Breast epithelium (tissue), 4 donors: ENCODE data around the gene KHDC4. TPM values are rescaled to one million over a fixed set of nuclear protein-coding genes. Genes with fewer than 3 reads are reported as not detected.

Source experiments
- DNase-seq, 2 donors: peaks; one replicate each; pipeline ENCODE4 v3.0.0-alpha.2; 2019; ENCODE audit warnings: low spot score in 2 of 2
- H3K27ac ChIP-seq, 2 donors: fragments of 200-600 bp; sonication (generic) in 1 of 2; one replicate each; pipeline ENCODE4 v1.5.1; 2016 to 2019; ENCODE audit warnings: mild to moderate bottlenecking in 1 of 2
- H3K27me3 ChIP-seq, 2 donors: fragments of 200-600 bp; sonication (generic) in 1 of 2; one replicate each; pipeline versions ENCODE4 v1.5.1 to v1.6.0; 2017 to 2019; ENCODE audit warnings: control low read depth in 1 of 2, mild to moderate bottlenecking in 1 of 2
- H3K36me3 ChIP-seq: fragments of 200-600 bp; one replicate; pipeline ENCODE4 v1.5.1; 2019
- H3K4me1 ChIP-seq, 2 donors: fragments of 200-600 bp; sonication (generic); one replicate each; pipeline ENCODE4 v1.5.1; 2016 to 2019; ENCODE audit warnings: control low read depth in 1 of 2
- H3K4me3 ChIP-seq, 3 donors: fragments of 200-600 bp; sonication (generic); 1 replicate in 2 of 3; 2 replicates in 1 of 3; pipeline ENCODE4 v1.5.1; 2016 to 2019; ENCODE audit warnings: mild to moderate bottlenecking in 3 of 3, moderate library complexity in 2 of 3
- H3K9me3 ChIP-seq, 2 donors: fragments of 200-600 bp; sonication (generic) in 1 of 2; one replicate each; pipeline ENCODE4 v1.5.1; 2016 to 2019; ENCODE audit warnings: control low read depth in 1 of 2
- POLR2A ChIP-seq: fragments of 450-650 bp; IDR thresholded peaks from one replicate; pipeline ENCODE4 v1.6.1; 2016; ENCODE audit warnings: antibody characterized with exemption, mild to moderate bottlenecking, moderate library complexity
- POLR2AphosphoS5 ChIP-seq, 3 donors: sonication (generic); formaldehyde crosslinking; IDR thresholded peaks; one replicate each; pipeline ENCODE4 v1.6.1; 2017; ENCODE audit warnings: antibody characterized with exemption in 3 of 3
- intact Hi-C: fragments of 100-400 bp; cut with DNase I; formaldehyde crosslinking; loops from one replicate; pipeline ENCODE4 v1.15.1; 2023; ENCODE audit warnings: low total_unique reads
- total RNA-seq, 3 donors: library from RNA; depleted of rRNA; stranded (reverse); fragments of >200 nt; gene quantifications; one replicate each; pipeline ENCODE4 v1.1.0, GENCODE V29; 2016
- TF ChIP-seq, protein P1 (sequence below), 3 donors: fragments of 450-650 bp; IDR thresholded peaks; one replicate each; pipeline ENCODE4 v1.5.1; 2016 to 2017; ENCODE audit warnings: antibody characterized with exemption in 3 of 3, mild to moderate bottlenecking in 3 of 3, moderate library complexity in 3 of 3

Gene KHDC4
- total RNA-seq = 10 to 100 TPM; 52.0 to 81.5 (median 64.2) TPM

DNA sequence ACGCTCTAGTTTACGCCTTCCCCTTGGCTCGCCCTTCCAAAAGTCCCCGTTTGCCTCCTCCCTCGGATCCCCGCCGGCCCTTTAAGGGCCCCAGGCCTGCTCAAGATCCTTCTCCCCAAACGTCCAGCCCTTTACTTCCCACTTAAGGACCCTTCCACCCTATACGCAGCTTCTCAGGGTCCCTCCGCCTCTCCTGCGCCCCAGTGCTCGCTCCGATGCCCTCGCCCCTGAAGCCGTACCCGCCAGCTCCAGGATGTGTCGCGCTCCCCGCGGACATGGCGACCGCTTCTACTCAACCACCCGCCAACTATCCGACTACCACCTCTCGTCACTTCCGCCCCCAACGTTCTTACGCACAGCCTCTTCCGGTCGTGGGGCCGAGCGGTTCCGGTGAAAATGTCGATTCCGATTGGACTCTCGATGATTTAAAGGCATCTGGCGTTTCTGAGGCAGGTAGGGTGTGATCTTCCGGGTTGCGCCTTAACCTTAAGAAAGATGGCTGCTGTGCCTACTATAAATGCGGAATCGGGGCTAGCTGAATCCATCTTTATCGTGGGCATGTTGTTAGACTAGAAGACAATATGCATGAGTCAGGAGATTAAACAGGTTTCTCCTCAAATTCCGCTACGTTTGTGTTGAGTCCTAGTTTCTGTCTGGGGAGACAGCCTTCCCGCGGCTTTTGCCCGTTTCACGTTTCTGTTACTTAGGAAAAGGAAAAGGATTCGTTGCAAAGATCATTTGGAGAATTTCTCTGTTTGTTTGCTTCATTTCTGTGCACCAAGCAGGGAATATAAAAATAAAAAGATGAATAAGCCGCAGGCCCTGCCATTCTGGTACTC is at the start of gene KHDC4:
Gene KHDC4, minus strand, starts transcription at position 317 of the 839 bp plus-strand sequence. Its CDS starts 40 bp downstream, at position 277.
- intact Hi-C loops = no loop called here
- Histone ChIP-seq H3K4me3 (peak within 1 kb of the TSS; percentile 58 to 94 (median 78)), H3K36me3 (no peaks in the 10 kb centered on the region), H3K27ac (peak within 1 kb of the TSS; percentile 89 to 96), H3K4me1 (peaks cover 12 to 19% of the 10 kb centered on the region in 2 donors), H3K9me3 (no peaks in the 10 kb centered on the region), H3K27me3 (no peaks in the 10 kb centered on the region)
- DNase-seq = peak; percentile 95 to 97
- TF ChIP-seq POLR2AphosphoS5 (IDR thresholded peaks at IDR 0.05) (peak; percentile 99 to 100 (median 99)), POLR2A (peak; percentile 99)
- TF ChIP-seq, protein P1, sequence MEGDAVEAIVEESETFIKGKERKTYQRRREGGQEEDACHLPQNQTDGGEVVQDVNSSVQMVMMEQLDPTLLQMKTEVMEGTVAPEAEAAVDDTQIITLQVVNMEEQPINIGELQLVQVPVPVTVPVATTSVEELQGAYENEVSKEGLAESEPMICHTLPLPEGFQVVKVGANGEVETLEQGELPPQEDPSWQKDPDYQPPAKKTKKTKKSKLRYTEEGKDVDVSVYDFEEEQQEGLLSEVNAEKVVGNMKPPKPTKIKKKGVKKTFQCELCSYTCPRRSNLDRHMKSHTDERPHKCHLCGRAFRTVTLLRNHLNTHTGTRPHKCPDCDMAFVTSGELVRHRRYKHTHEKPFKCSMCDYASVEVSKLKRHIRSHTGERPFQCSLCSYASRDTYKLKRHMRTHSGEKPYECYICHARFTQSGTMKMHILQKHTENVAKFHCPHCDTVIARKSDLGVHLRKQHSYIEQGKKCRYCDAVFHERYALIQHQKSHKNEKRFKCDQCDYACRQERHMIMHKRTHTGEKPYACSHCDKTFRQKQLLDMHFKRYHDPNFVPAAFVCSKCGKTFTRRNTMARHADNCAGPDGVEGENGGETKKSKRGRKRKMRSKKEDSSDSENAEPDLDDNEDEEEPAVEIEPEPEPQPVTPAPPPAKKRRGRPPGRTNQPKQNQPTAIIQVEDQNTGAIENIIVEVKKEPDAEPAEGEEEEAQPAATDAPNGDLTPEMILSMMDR (IDR thresholded peaks at IDR 0.05) = peak in 2 of 3 donors; percentile 23 to 31

DNA sequence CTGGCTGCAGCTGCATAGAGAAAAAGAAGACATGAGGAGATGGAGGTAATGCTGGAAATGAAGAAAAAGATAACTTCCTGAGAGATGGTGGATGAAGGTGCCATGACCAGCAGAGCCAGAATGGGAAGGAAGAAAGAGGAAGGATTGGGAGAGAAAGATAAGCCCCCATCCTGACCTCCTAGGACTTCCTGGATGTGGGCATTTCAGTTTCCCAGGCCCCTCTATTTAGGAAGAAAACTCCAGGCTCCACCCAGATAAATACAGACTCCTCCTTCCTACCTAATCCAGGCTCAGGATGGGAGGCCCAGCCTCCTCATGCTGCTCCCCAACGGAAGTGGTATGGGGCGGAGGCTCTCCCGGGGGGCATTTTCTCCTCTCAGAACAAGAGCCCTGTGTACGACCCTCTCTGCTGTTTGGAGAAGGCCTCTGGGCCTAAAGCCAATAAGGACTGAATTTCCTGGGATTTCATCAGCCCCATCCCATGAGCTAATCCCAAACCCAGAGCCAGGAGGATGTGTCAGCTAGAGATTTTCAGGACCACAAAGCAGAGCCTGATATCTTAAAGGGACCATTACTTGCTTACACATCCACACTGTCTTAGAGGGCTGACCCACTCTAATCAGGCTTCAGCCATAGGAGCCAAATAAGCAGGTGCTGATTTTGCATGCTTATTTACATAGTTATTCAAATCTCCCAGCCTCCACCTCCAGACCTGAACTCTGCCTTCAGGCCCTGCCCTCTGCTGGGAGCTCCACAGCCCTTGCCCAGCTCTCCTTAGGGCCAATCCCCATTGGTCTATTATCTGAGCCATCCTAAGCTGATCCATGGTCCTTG is 49.2 kb upstream of the KHDC4 start:
- Histone ChIP-seq H3K4me1 (peaks cover 7 to 21% of the 10 kb centered on the region in 2 donors), H3K4me3 (peak overlapping the region; percentile 7 to 42 (median 20))
- no peak for DNase-seq

DNA sequence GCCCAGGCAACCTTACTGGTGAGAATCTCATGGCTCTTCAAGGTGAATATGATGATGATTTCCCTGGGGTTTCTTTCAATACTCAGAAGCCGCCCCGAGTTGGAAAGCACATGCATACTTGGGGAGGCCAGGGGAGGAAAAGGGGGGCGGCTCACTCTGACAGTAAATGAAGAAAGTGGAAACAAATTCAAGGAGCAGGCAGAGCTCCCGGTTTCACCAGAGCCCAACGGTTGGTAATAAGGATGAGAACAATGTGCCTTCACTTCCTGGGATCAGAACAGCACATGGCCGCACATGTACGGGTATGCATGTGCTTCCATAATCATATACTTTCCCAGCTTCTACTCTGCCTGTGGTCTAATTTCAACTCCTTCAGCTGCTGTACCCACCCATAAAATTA is 47.9 kb upstream of the KHDC4 start:
- H3K4me3 ChIP-seq = peak overlapping the region in 2 of 3 donors; percentile 2 to 42
- H3K9me3 ChIP-seq = no peaks in the 10 kb centered on the region
- intact Hi-C loops = no loop called here
- no peak for DNase-seq
- peaks cover 7 to 21% of the 10 kb centered on the region in 2 donors for H3K4me1 ChIP-seq
- peak overlapping the region; percentile 96 to 99 for H3K27ac ChIP-seq
- TF ChIP-seq POLR2A (no peak), POLR2AphosphoS5 (IDR thresholded peaks at IDR 0.05) (no peak)
- TF ChIP-seq, protein P1 (IDR thresholded peaks at IDR 0.05) = no peak
- H3K36me3 ChIP-seq = no peaks in the 10 kb centered on the region
- H3K27me3 ChIP-seq = no peaks in the 10 kb centered on the region

More for the DNA sequence above, 49.2 kb upstream of the KHDC4 start:
- H3K27ac ChIP-seq = peak overlapping the region; percentile 71 to 96
- H3K36me3 ChIP-seq = no peaks in the 10 kb centered on the region
- H3K27me3 ChIP-seq = no peaks in the 10 kb centered on the region
- TF ChIP-seq POLR2AphosphoS5 (IDR thresholded peaks at IDR 0.05) (peak in 2 of 3 donors; percentile 27 to 31), POLR2A (no peak)
- TF ChIP-seq, protein P1 (IDR thresholded peaks at IDR 0.05) = no peak
- no peaks in the 10 kb centered on the region for H3K9me3 ChIP-seq
- intact Hi-C loops = no loop called here

DNA sequence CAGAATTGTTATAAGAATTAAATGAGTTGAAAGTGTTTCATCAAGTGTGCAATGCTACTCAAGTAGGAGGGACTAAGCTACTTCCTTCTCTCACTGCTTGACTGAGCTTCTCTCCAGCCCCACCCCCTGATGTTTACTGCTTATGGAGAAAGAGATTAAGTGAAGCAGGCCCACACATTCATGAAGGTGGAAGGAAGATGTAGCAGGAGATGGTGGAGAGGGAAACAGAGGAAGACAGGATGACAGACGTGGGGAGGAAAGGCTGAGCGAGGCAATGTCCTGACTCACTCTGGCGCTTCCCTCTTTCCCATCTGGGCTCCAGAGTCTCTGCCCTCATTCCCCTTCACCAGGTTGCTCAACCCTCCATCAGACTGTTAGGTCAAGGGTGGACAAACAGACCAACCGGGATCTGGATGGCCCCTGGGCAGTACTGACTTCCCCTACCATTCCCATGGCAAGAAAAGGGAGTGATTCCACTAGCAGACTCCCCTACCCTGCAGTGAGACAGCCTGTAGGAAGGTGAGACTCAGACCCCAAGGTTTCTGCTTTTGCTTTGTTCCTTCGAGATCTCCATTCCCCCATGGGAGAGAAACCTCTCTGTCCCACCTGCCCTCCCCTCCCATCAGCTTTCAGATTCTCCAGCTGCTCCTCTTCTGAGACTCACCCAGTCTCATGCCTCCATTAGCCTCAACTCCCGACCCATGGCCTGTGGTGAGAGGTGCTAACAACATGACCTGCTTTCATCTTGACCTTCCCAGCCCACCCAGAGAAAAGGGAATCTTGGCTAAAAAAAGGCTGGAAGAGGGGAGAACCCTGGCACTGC is 47.3 kb upstream of the KHDC4 start:
- Histone ChIP-seq H3K4me1 (peaks cover 7 to 21% of the 10 kb centered on the region in 2 donors), H3K27ac (peak overlapping the region; percentile 96 to 99), H3K36me3 (no peaks in the 10 kb centered on the region), H3K27me3 (no peaks in the 10 kb centered on the region), H3K9me3 (no peaks in the 10 kb centered on the region), H3K4me3 (peak overlapping the region in 1 of 3 donors; percentile 42)
- TF ChIP-seq POLR2AphosphoS5 (IDR thresholded peaks at IDR 0.05) (peak in 1 of 3 donors; percentile 49), POLR2A (no peak)
- no peak for DNase-seq
- intact Hi-C loops = no loop called here
